SK-N-SH treated with all-trans-retinoic acid at 6 μM for 48 hours (cell line): ENCODE data around the gene GRID2IP.

ENCODE experiments used
- PATZ1 ChIP-seq: fragments of 250-450 bp; sonication (Bioruptor Pico); IDR thresholded peaks from 2 replicates; pipeline ENCODE4 v1.8.0; 2020; ENCODE audit warnings: mild to moderate bottlenecking, moderate library complexity, borderline replicate concordance
- TCF4 ChIP-seq: fragments of 250-450 bp; sonication (Bioruptor Pico); IDR thresholded peaks from 2 replicates; pipeline ENCODE4 v1.8.0; 2021; ENCODE audit warnings: mild to moderate bottlenecking, moderate library complexity, borderline replicate concordance

DNA sequence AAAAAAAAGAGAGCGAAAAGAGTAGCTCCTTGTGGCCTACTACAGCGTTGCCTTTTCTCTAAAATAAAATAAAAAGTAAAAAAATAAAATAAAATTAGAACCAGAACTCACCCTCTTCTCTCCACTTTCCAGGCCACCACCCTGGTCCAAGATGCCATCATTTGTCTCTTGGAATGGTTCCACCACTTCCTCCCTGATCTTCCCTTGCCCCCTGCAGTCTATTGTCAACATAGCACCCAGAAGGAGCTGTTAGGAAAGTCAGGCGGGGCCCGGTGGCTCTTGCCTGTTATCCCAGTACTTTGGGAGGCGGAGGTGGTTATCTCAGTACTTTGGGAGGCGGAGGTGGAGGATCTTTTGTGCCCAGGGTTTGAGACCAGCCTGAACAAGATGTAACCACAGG, 7.6 kb upstream of the GRID2IP start:
- TF ChIP-seq TCF4 (no peak), PATZ1 (CRISPR knock-in tag) (no peak)
